ENCODE data around the gene FOXI1. TPM values are rescaled to one million over a fixed set of nuclear protein-coding genes. Genes with fewer than 3 reads are reported as not detected.

The FOXI1 gene
- total and polyA plus RNA-seq, 2 of the 13 experiments (the other 11 are each of a cell fraction or from before 2014, with no cell fraction given) = not detected

DNA sequence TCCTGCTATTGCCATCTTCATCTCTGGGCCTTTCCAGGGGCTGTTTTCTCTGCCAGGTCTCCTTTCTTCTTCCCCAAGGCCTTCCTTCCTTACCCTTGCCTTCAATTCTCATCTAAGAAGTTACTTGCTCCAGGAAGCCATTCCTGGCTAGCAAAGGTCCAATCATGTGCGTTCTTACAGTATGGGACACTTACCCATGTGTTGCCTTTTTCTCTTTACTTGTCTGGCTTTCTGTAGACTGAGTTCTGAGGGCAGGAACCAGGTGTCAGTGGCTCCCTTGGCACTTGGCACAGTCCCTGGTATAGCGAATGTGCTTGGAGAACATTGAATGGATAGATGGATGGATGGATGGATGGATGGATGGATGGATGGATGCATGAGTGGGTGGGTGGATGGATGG is 10.2 kb downstream of the FOXI1 start:
- in situ Hi-C loops (cut with HindIII; ENCODE audit: extremely low pct_ligation_motif_present, low pct_unique_long_range_greater_than_20kb) (no loop called here), intact Hi-C loops (cut with micrococcal nuclease; ENCODE audit: unreplicated experiment) (no loop called here)
- H3K4me2 ChIP-seq (ENCODE audit: low read depth, low read length) = no peak overlapping the region
- no peak overlapping the region for H3K4me3 ChIP-seq (replicated peaks in 1 of 3; ENCODE audit: insufficient read depth in 1 of 3, low read depth in 2 of 3, low read length in 3 of 3)
- H3K4me1 ChIP-seq (ENCODE audit: insufficient read depth, low read length) = no peaks in the 10 kb centered on the region
- no peak for ATAC-seq
- no peak for DNase-seq (ENCODE audit: low spot score)
- H3K36me3 ChIP-seq (replicated peaks in 1 of 2; ENCODE audit: control insufficient read depth in 1 of 2, insufficient read depth in 2 of 2, low read length in 2 of 2) = no peaks in the 10 kb centered on the region
- H3K27ac ChIP-seq (ENCODE audit: extremely low read length, insufficient read depth, low read length) = no peak overlapping the region
- FAIRE-seq = no peak
- no peak overlapping the region for H3K9ac ChIP-seq (ENCODE audit: insufficient read depth, low read depth, low read length)
- no peaks in the 10 kb centered on the region for H3K79me2 ChIP-seq (ENCODE audit: insufficient read depth, low read length)
- H3K9me3 ChIP-seq (ENCODE audit: low read length) = no peaks in the 10 kb centered on the region
- WGBS (ENCODE audit: low lambda C conversion rate) = 0% methylated on average over 2 of the region's 2 CpGs
- no peaks in the 10 kb centered on the region for H4K20me1 ChIP-seq (ENCODE audit: insufficient read depth, low read length)
- H3K27me3 ChIP-seq (ENCODE audit: control insufficient read depth in 1 of 2, insufficient read depth in 2 of 2, low read length in 2 of 2) = peaks cover 0 to 1% of the 10 kb centered on the region in 2 experiments; a peak in 2 of 5 replicates
- H2AFZ ChIP-seq (ENCODE audit: low read length) = no peak overlapping the region
- POLR2A ChIA-PET = no interaction called here
- BruUV-seq (replicated peaks) = no TSS peak
- TF ChIP-seq PHF20 (CRISPR knock-in tag; IDR thresholded peaks at IDR 0.05) (no peak), ZSCAN9 (CRISPR knock-in tag; IDR thresholded peaks at IDR 0.05; ENCODE audit: borderline replicate concordance) (no peak), ZNF382 (CRISPR knock-in tag; IDR thresholded peaks at IDR 0.05; ENCODE audit: borderline replicate concordance) (no peak), SOX13 (IDR thresholded peaks at IDR 0.05) (no peak), SOX13 (CRISPR knock-in tag; conservative IDR thresholded peaks at IDR 0.05 in 1 of 2, IDR thresholded peaks at IDR 0.05 in 1 of 2) (no peak), ZNF761 (CRISPR knock-in tag; conservative IDR thresholded peaks at IDR 0.05) (no peak), ATF1 (CRISPR knock-in tag; IDR thresholded peaks at IDR 0.05) (no peak), TOE1 (CRISPR knock-in tag; IDR thresholded peaks at IDR 0.05) (no peak)
- TF ChIP-seq, protein P1, sequence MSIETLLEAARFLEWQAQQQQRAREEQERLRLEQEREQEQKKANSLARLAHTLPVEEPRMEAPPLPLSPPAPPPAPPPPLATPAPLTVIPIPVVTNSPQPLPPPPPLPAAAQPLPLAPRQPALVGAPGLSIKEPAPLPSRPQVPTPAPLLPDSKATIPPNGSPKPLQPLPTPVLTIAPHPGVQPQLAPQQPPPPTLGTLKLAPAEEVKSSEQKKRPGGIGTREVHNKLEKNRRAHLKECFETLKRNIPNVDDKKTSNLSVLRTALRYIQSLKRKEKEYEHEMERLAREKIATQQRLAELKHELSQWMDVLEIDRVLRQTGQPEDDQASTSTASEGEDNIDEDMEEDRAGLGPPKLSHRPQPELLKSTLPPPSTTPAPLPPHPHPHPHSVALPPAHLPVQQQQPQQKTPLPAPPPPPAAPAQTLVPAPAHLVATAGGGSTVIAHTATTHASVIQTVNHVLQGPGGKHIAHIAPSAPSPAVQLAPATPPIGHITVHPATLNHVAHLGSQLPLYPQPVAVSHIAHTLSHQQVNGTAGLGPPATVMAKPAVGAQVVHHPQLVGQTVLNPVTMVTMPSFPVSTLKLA (IDR thresholded peaks at IDR 0.05) = peak; percentile 75
- CTCF ChIA-PET (ENCODE audit: low intra/inter-chr PET ratio, low total read pairs) = no interaction called here

DNA sequence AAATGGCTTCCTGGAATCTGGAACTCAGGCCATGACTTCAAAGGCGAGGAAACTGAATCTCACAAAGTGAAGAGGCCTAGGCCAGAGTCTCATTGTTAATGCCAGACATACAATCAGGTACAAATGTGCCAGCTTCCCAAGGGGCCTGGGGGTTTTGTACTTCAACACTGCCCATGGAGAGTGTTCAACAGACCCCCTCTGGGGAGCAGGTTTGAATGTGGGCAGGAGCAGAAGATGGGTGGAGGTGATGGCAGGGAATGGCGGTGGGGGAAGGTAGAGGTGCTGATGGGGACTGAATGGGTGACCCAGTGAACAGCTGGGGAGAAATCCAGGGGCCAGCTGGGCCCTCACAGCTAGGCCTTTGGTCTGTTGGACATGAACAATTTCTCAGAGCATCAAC is 12.0 kb downstream of the FOXI1 start:
- WGBS (ENCODE audit: low lambda C conversion rate) = 0% methylated on average over 2 of the region's 2 CpGs
- CTCF ChIA-PET (ENCODE audit: low intra/inter-chr PET ratio, low total read pairs) = no interaction called here

More for the DNA sequence above, 12.0 kb downstream of the FOXI1 start:
- H3K27ac ChIP-seq (ENCODE audit: extremely low read length, insufficient read depth, low read length) = no peak overlapping the region
- BruUV-seq (replicated peaks) = no TSS peak
- H3K27me3 ChIP-seq (ENCODE audit: control insufficient read depth in 1 of 2, insufficient read depth in 2 of 2, low read length in 2 of 2) = peaks cover 0 to 3% of the 10 kb centered on the region in 2 experiments; a peak in 2 of 5 replicates
- no peak overlapping the region for H2AFZ ChIP-seq (ENCODE audit: low read length)
- no peak for FAIRE-seq
- H3K4me3 ChIP-seq (replicated peaks in 1 of 3; ENCODE audit: insufficient read depth in 1 of 3, low read depth in 2 of 3, low read length in 3 of 3) = no peak overlapping the region
- ATAC-seq = no peak
- no peaks in the 10 kb centered on the region for H3K79me2 ChIP-seq (ENCODE audit: insufficient read depth, low read length)
- TF ChIP-seq, protein P2, sequence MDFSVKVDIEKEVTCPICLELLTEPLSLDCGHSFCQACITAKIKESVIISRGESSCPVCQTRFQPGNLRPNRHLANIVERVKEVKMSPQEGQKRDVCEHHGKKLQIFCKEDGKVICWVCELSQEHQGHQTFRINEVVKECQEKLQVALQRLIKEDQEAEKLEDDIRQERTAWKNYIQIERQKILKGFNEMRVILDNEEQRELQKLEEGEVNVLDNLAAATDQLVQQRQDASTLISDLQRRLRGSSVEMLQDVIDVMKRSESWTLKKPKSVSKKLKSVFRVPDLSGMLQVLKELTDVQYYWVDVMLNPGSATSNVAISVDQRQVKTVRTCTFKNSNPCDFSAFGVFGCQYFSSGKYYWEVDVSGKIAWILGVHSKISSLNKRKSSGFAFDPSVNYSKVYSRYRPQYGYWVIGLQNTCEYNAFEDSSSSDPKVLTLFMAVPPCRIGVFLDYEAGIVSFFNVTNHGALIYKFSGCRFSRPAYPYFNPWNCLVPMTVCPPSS (IDR thresholded peaks at IDR 0.05) = no peak
- no peak for TF ChIP-seq POLR2AphosphoS2 (IDR thresholded peaks at IDR 0.05; ENCODE audit: low read depth, low read length)
- H3K4me1 ChIP-seq (ENCODE audit: insufficient read depth, low read length) = no peaks in the 10 kb centered on the region
- H3K4me2 ChIP-seq (ENCODE audit: low read depth, low read length) = no peak overlapping the region
- in situ Hi-C loops (cut with HindIII; ENCODE audit: extremely low pct_ligation_motif_present, low pct_unique_long_range_greater_than_20kb) (no loop called here), intact Hi-C loops (cut with micrococcal nuclease; ENCODE audit: unreplicated experiment) (no loop called here)
- H3K36me3 ChIP-seq (replicated peaks in 1 of 2; ENCODE audit: control insufficient read depth in 1 of 2, insufficient read depth in 2 of 2, low read length in 2 of 2) = no peaks in the 10 kb centered on the region
- no peak overlapping the region for H3K9ac ChIP-seq (ENCODE audit: insufficient read depth, low read depth, low read length)
- H3K9me3 ChIP-seq (ENCODE audit: low read length) = no peaks in the 10 kb centered on the region
- no peaks in the 10 kb centered on the region for H4K20me1 ChIP-seq (ENCODE audit: insufficient read depth, low read length)
- no peak for DNase-seq (ENCODE audit: low spot score)
- POLR2A ChIA-PET = no interaction called here

All from HepG2 (cell line).